ENCODE measurements around the gene CDC25B.

GRCh38 chr20:3787324-3788014 is 8.6 kb upstream of the CDC25B start:
- TF ChIP-seq TAF1 (IDR thresholded peaks at IDR 0.05; ENCODE audit: borderline replicate concordance, insufficient read depth, low read length) = no peak
- peak in 1 of 2 experiments; percentile 74; a peak in 2 of 4 replicates for TF ChIP-seq REST (IDR thresholded peaks at IDR 0.05; ENCODE audit: insufficient read depth in 1 of 2, low read depth in 2 of 2, low read length in 2 of 2)
- no peak for TF ChIP-seq POLR2AphosphoS5 (IDR thresholded peaks at IDR 0.05; ENCODE audit: low read depth, low read length)
